Sciatic nerve (tissue), 2 donors: ENCODE data around the gene KRT78. TPM values are rescaled to one million over a fixed set of nuclear protein-coding genes. Genes with fewer than 3 reads are reported as not detected.
"Not testable (repeated sequence)": the region's sequence is repeated elsewhere in the genome, so short reads cannot be mapped to it uniquely, and the experiment has no call there.

Experiments used
- ATAC-seq: fragments of 200-7000 bp; cut with Tn5 transposase; one replicate; pipeline ENCODE4 v1.9.1; 2020; ENCODE audit warnings: mild to moderate bottlenecking, moderate library complexity
- DNase-seq: peaks from one replicate; pipeline ENCODE4 v3.0.0-alpha.2; 2020; ENCODE audit warnings: low spot score
- intact Hi-C: fragments of 100-400 bp; cut with DNase I; formaldehyde crosslinking; loops from one replicate; pipeline ENCODE4 v1.14.2; 2022
- total RNA-seq: library from RNA; stranded (reverse); fragmentation: NEBNext Ultra II Directional; extraction: Animal tissue kit (Norgen Biotek cat#: 25700); gene quantifications from one replicate; pipeline ENCODE4 v1.2.1, GENCODE V29; 2021
- donor health status: DM: no; HTN: no; CAD: no.
- donor health status: DM: no; HTN: no; CAD: no.

Gene KRT78
- not detected for total RNA-seq

GRCh38 chr12:52848661-52849255 is at the start of gene KRT78:
Gene KRT78, minus strand, starts transcription at chr12:52848994. Its CDS starts 64 bp downstream, at chr12:52848930.
- intact Hi-C loops, result no loop called here
- DNase-seq (no peak), ATAC-seq (no peak)

GRCh38 chr12:52896190-52897100 is 47.7 kb upstream of the KRT78 start:
- intact Hi-C loops, result loop anchor here (2.0 kb wide), 1 partner anchor 100 kb away; the partner anchor contains the start of gene KRT3

GRCh38 chr12:52895726-52896189 is 47.0 kb upstream of the KRT78 start:
- ATAC-seq (no peak), DNase-seq (no peak)
- intact Hi-C loops, result loop anchor here (2.0 kb wide), 1 partner anchor 99 kb away; the partner anchor contains the start of gene KRT3

More at GRCh38 chr12:52896190-52897100, 47.7 kb upstream of the KRT78 start:
- no peak for DNase-seq
- no peak for ATAC-seq

GRCh38 chr12:52892974-52893373 is 44.2 kb upstream of the KRT78 start:
- no peak for ATAC-seq
- intact Hi-C loops, result no loop called here

GRCh38 chr12:52892207-52892852 is 43.5 kb upstream of the KRT78 start:
- intact Hi-C loops, result no loop called here
- ATAC-seq (no peak), DNase-seq (no peak)

More at GRCh38 chr12:52892974-52893373, 44.2 kb upstream of the KRT78 start:
- no peak for DNase-seq

GRCh38 chr12:52891044-52891443 is 42.2 kb upstream of the KRT78 start:
- DNase-seq, result no peak

GRCh38 chr12:52890417-52890816 is 41.6 kb upstream of the KRT78 start:
- intact Hi-C loops, result no loop called here
- no peak for ATAC-seq
- no peak for DNase-seq

More at GRCh38 chr12:52891044-52891443, 42.2 kb upstream of the KRT78 start:
- ATAC-seq, result no peak
- intact Hi-C loops, result no loop called here

GRCh38 chr12:52884526-52885293 is 35.9 kb upstream of the KRT78 start:
- peak; percentile 76 for ATAC-seq
- intact Hi-C loops, result loop anchor here (5.0 kb wide), 1 partner anchor 93 kb away; no protein-coding TSS in a partner anchor
- peak; percentile 86 for DNase-seq

GRCh38 chr12:52880499-52880898 is 31.7 kb upstream of the KRT78 start:
- intact Hi-C loops, ATAC-seq, DNase-seq: not testable (repeated sequence)

GRCh38 chr12:52879394-52880351 is 30.9 kb upstream of the KRT78 start:
- peak; percentile 90 for ATAC-seq
- DNase-seq, result peak; percentile 85
- intact Hi-C loops, result loop anchor here (5.0 to 10.0 kb wide), 2 partner anchors 297 to 505 kb away; no protein-coding TSS in a partner anchor

GRCh38 chr12:52878507-52879393 is 30.0 kb upstream of the KRT78 start:
- no peak for DNase-seq
- ATAC-seq, result no peak
- intact Hi-C loops, result loop anchor here (5.0 to 10.0 kb wide), 2 partner anchors 296 to 504 kb away; no protein-coding TSS in a partner anchor

- intact Hi-C loops, result loop anchor here (5.0 to 10.0 kb wide), 2 partner anchors 295 to 502 kb away; no protein-coding TSS in a partner anchor
- no peak for DNase-seq
- ATAC-seq, result no peak
Measured at GRCh38 chr12:52877242-52877641, 28.4 kb upstream of the KRT78 start.

GRCh38 chr12:52876372-52876771 is 27.6 kb upstream of the KRT78 start:
- peak; percentile 75 for DNase-seq

GRCh38 chr12:52874573-52875435 is 26.0 kb upstream of the KRT78 start:
- DNase-seq (no peak), ATAC-seq (no peak)
- intact Hi-C loops, result loop anchor here (5.0 to 10.0 kb wide), 3 partner anchors 293 to 718 kb away; no protein-coding TSS in a partner anchor

More at GRCh38 chr12:52876372-52876771, 27.6 kb upstream of the KRT78 start:
- intact Hi-C loops, result loop anchor here (5.0 to 10.0 kb wide), 2 partner anchors 294 to 502 kb away; no protein-coding TSS in a partner anchor
- no peak for ATAC-seq
